HCT116 (cell line): ENCODE data around the gene SIK3. TPM values are rescaled to one million over a fixed set of nuclear protein-coding genes. Genes with fewer than 3 reads are reported as not detected.

Experiments
- ATAC-seq: fragments of 200-7000 bp; cut with Tn5 transposase; 2 replicates; pipeline ENCODE4 v1.9.1; 2020; ENCODE audit warnings: mild to moderate bottlenecking, moderate library complexity
- BruUV-seq: library from RNA; stranded (reverse); fragments of 400-500 nt; replicated peaks from 2 replicates; lab custom pipeline; 2021; lab: Mats Ljungman, UMichigan
- CTCF ChIA-PET: fragments of 300-600 bp; sonication (Branson Sonifier 250); formaldehyde crosslinking; loops from one replicate; lab custom pipeline; 2021; ENCODE audit warnings: antibody characterized with exemption; lab: Charles Lee
- POLR2A ChIA-PET: fragments of 300-600, 350-600 bp; sonication (Branson Sonifier 250); formaldehyde crosslinking; loops from one replicate; lab custom pipeline; 2021; ENCODE audit warnings: antibody characterized with exemption; lab: Charles Lee
- RAD21 ChIA-PET, 2 experiments: fragments of 300-600 bp; sonication (Branson Sonifier 250); formaldehyde crosslinking; loops; one replicate each; lab custom pipeline; 2023; ENCODE audit warnings: low total read pairs in 2 of 2; ENCODE audit not compliant: uncharacterized antibody in 2 of 2, unreplicated experiment in 2 of 2, low non-redundant PET in 1 of 2; lab: Charles Lee
- DNase-seq: peaks from one replicate; pipeline ENCODE4 v3.0.0-alpha.2; 2010; ENCODE audit warnings: low read depth, low spot score
- H2AFZ ChIP-seq: fragments of 200-600 bp; shearing (Covaris generic), sonication (generic); 2 replicates; pipeline ENCODE4 v1.6.1; 2017; ENCODE audit warnings: low read depth, mixed run types, mixed read lengths, antibody characterized with exemption, low read length; ENCODE audit not compliant: poor library complexity, severe bottlenecking
- H3K27ac ChIP-seq: 2 replicates; pipeline ENCODE4 v1.5.1; 2012; ENCODE audit warnings: low read depth, low read length
- H3K27me3 ChIP-seq: fragments of 200-600 bp; sonication (generic); 2 replicates; pipeline ENCODE4 v1.6.1; 2016; ENCODE audit warnings: mixed run types, low read length, mixed read lengths; ENCODE audit not compliant: insufficient read depth
- H3K36me3 ChIP-seq, 2 experiments: fragments of 200-500 bp in 1 of 2; fragments of 200-600 bp in 1 of 2; sonication (Bioruptor generic) in 1 of 2; sonication (generic) in 1 of 2; 2 replicates each; pipeline versions ENCODE4 v1.5.1 to v1.6.1; 2014 to 2016; ENCODE audit warnings: low read length in 2 of 2, inconsistent platforms in 1 of 2, mixed read lengths in 1 of 2, mixed run types in 1 of 2; ENCODE audit not compliant: insufficient read depth in 2 of 2, control insufficient read depth in 1 of 2
- H3K4me1 ChIP-seq, 2 experiments: fragments of 200-600 bp in 1 of 2; sonication (generic) in 1 of 2; 2 replicates each; pipeline versions ENCODE4 v1.5.1 to v1.6.1; 2012 to 2017; ENCODE audit warnings: low read length in 2 of 2, inconsistent platforms in 1 of 2, mild to moderate bottlenecking in 1 of 2, mixed read lengths in 1 of 2, mixed run types in 1 of 2, moderate library complexity in 1 of 2; ENCODE audit not compliant: insufficient read depth in 2 of 2, control insufficient read depth in 1 of 2
- H3K4me2 ChIP-seq: fragments of 200-600 bp; sonication (generic); 2 replicates; pipeline ENCODE4 v1.6.1; 2017; ENCODE audit warnings: mixed run types, low read length, mixed read lengths
- H3K4me3 ChIP-seq, 2 experiments: fragments of 200-600 bp in 1 of 2; sonication (generic) in 1 of 2; replicated peaks in 1 of 2; 2 replicates each; pipeline ENCODE4 v1.5.1; 2011 to 2016; ENCODE audit warnings: low read length in 2 of 2, control low read depth in 1 of 2, low read depth in 1 of 2, mild to moderate bottlenecking in 1 of 2, mixed read lengths in 1 of 2, mixed run types in 1 of 2
- H3K79me2 ChIP-seq: fragments of 200-600 bp; sonication (generic); 2 replicates; pipeline ENCODE4 v1.6.1; 2017; ENCODE audit warnings: mild to moderate bottlenecking, mixed run types, low read length, moderate library complexity, mixed read lengths; ENCODE audit not compliant: insufficient read depth
- H3K9ac ChIP-seq: fragments of 200-600 bp; sonication (generic); 2 replicates; pipeline ENCODE4 v1.6.1; 2016; ENCODE audit warnings: low read length, mixed read lengths
- H3K9me2 ChIP-seq: fragments of 200-600 bp; sonication (generic), shearing (Covaris generic); 2 replicates; pipeline ENCODE4 v1.6.1; 2017; ENCODE audit warnings: mixed run types, mild to moderate bottlenecking, moderate library complexity; ENCODE audit not compliant: insufficient read depth
- H3K9me3 ChIP-seq, 2 experiments: fragments of 200-500 bp in 1 of 2; fragments of 200-600 bp in 1 of 2; sonication (Bioruptor generic) in 1 of 2; sonication (generic) in 1 of 2; 2 replicates each; pipeline ENCODE4 v1.6.1; 2014 to 2017; ENCODE audit warnings: low read length in 2 of 2, mixed read lengths in 2 of 2, inconsistent platforms in 1 of 2, low read depth in 1 of 2, mild to moderate bottlenecking in 1 of 2, mixed run types in 1 of 2, moderate library complexity in 1 of 2; ENCODE audit not compliant: control insufficient read depth in 1 of 2, insufficient read depth in 1 of 2
- H4K20me1 ChIP-seq: fragments of 200-600 bp; sonication (generic), shearing (Covaris generic); 2 replicates; pipeline ENCODE4 v1.6.1; 2017; ENCODE audit warnings: mixed run types, mild to moderate bottlenecking, moderate library complexity; ENCODE audit not compliant: insufficient read depth
- ATF3 ChIP-seq: IDR thresholded peaks from 2 replicates; pipeline ENCODE4 v1.6.1; 2012
- CBX3 ChIP-seq: IDR thresholded peaks from 2 replicates; pipeline ENCODE4 v1.6.1; 2012; ENCODE audit warnings: low read depth
- CEBPB ChIP-seq: IDR thresholded peaks from 2 replicates; pipeline ENCODE4 v1.6.1; 2012; ENCODE audit warnings: low read depth
- CTCF ChIP-seq, 3 experiments: fragments of 200-600 bp in 1 of 3; sonication (generic) in 1 of 3; IDR thresholded peaks in 2 of 3; conservative IDR thresholded peaks in 1 of 3; 2 replicates each; pipeline ENCODE4 v1.5.1; 2012 to 2017; ENCODE audit warnings: low read depth in 2 of 3, low read length in 2 of 3, antibody characterized with exemption in 1 of 3, borderline replicate concordance in 1 of 3, control low read depth in 1 of 3, mild to moderate bottlenecking in 1 of 3, mixed read lengths in 1 of 3, mixed run types in 1 of 3, moderate library complexity in 1 of 3; ENCODE audit not compliant: insufficient read depth in 1 of 3
- EGR1 ChIP-seq: IDR thresholded peaks from 2 replicates; pipeline ENCODE4 v1.6.1; 2012; ENCODE audit warnings: low read depth
- EZH2 ChIP-seq: fragments of 200-600 bp; sonication (generic); IDR thresholded peaks from 2 replicates; pipeline ENCODE4 v1.6.1; 2017; ENCODE audit warnings: antibody characterized with exemption, mixed run types
- EZH2phosphoT487 ChIP-seq: fragments of 200-600 bp; IDR thresholded peaks from 2 replicates; pipeline ENCODE4 v1.6.1; 2018; ENCODE audit warnings: antibody characterized with exemption, borderline replicate concordance
- FOSL1 ChIP-seq: IDR thresholded peaks from 2 replicates; pipeline ENCODE4 v1.6.1; 2012; ENCODE audit warnings: low read depth
- JUND ChIP-seq: IDR thresholded peaks from 2 replicates; pipeline ENCODE4 v1.6.1; 2012
- POLR2A ChIP-seq: IDR thresholded peaks from 2 replicates; pipeline ENCODE4 v1.7.0; 2011; ENCODE audit warnings: borderline replicate concordance; ENCODE audit not compliant: insufficient read depth, insufficient read length; ENCODE audit errors: extremely low read depth
- POLR2AphosphoS5 ChIP-seq: IDR thresholded peaks from 2 replicates; pipeline ENCODE4 v1.6.1; 2011; ENCODE audit warnings: mild to moderate bottlenecking, low read depth, low read length, moderate library complexity
- RAD21 ChIP-seq: IDR thresholded peaks from 2 replicates; pipeline ENCODE4 v1.6.1; 2012; ENCODE audit warnings: low read depth, mild to moderate bottlenecking
- SP1 ChIP-seq: IDR thresholded peaks from 2 replicates; pipeline ENCODE4 v1.6.1; 2012; ENCODE audit warnings: low read depth
- TCF7L2 ChIP-seq: IDR thresholded peaks from 2 replicates; pipeline ENCODE4 v1.7.0; 2011; ENCODE audit warnings: borderline replicate concordance, inconsistent platforms; ENCODE audit not compliant: insufficient read depth, insufficient read length; ENCODE audit errors: extremely low read depth
- YY1 ChIP-seq: IDR thresholded peaks from 2 replicates; pipeline ENCODE4 v1.6.1; 2011; ENCODE audit warnings: low read length, low read depth, moderate library complexity, mild to moderate bottlenecking; ENCODE audit not compliant: insufficient replicate concordance; ENCODE audit errors: extremely low read depth
- ZNF274 ChIP-seq: fragments of 200-500 bp; sonication (Bioruptor generic); IDR thresholded peaks from 2 replicates; pipeline ENCODE4 v1.6.1; 2014; ENCODE audit warnings: mild to moderate bottlenecking, low read depth, low read length, inconsistent platforms
- intact Hi-C: fragments of 100-400 bp; cut with micrococcal nuclease; formaldehyde crosslinking; loops from 2 replicates; pipeline ENCODE4 v1.10.0; 2022
- total RNA-seq: library from RNA; stranded (reverse); gene quantifications from one replicate; pipeline ENCODE4 v1.2.1, GENCODE V29; 2021; ENCODE audit not compliant: unreplicated experiment

SIK3 gene
- total RNA-seq, 1 experiment from 2014 or later, result 21.0 TPM

GRCh38 chr11:116882386-116882785 lies 215.8 kb downstream of the SIK3 start:
- H3K9me2 ChIP-seq, result no peaks in the 10 kb centered on the region
- H3K79me2 ChIP-seq, result no peaks in the 10 kb centered on the region
- no peaks in the 10 kb centered on the region for H3K27me3 ChIP-seq
- TF ChIP-seq CEBPB (no peak), CTCF (IDR thresholded peaks at IDR 0.05 in 2 of 3, conservative IDR thresholded peaks at IDR 0.05 in 1 of 3; ENCODE audit: borderline replicate concordance in 1 of 3, insufficient read depth in 1 of 3, low read depth in 2 of 3, low read length in 2 of 3) (no peak), EGR1 (no peak), CBX3 (no peak), EZH2phosphoT487 (no peak), RAD21 (no peak), TCF7L2 (no peak), EZH2 (no peak), JUND (no peak), ZNF274 (no peak), ATF3 (no peak), FOSL1 (no peak), POLR2AphosphoS5 (no peak), POLR2A (no peak), YY1 (no peak), SP1 (no peak)
- CTCF ChIA-PET, result no interaction called here
- no peaks in the 10 kb centered on the region for H4K20me1 ChIP-seq
- no peak overlapping the region for H3K4me2 ChIP-seq
- intact Hi-C loops, result no loop called here
- H3K27ac ChIP-seq, result no peak overlapping the region
- H3K9me3 ChIP-seq, result no peaks in the 10 kb centered on the region
- no peak overlapping the region for H3K9ac ChIP-seq
- BruUV-seq, result no TSS peak
- ATAC-seq (peak; percentile 46; the same call in 1 of the 2 replicates), DNase-seq (peak; percentile 13)
- no peak overlapping the region for H2AFZ ChIP-seq
- POLR2A ChIA-PET, result no interaction called here
- peaks cover 0 to 5% of the 10 kb centered on the region in 2 experiments; a peak in 1 of 4 replicates for H3K4me1 ChIP-seq
- no peaks in the 10 kb centered on the region for H3K36me3 ChIP-seq
- RAD21 ChIA-PET, result no interaction called here
- no peak overlapping the region for H3K4me3 ChIP-seq
